GM12874 (cell line): ENCODE data around the gene MTUS2.

Experiments used
- CTCF ChIP-seq: IDR thresholded peaks from 2 replicates; pipeline ENCODE4 v1.5.1; 2011; ENCODE audit warnings: low read depth, mild to moderate bottlenecking, control low read depth, low read length, moderate library complexity; ENCODE audit not compliant: insufficient read depth

Gene MTUS2

GRCh38 chr13:28872427-28873176, 52.5 kb downstream of the MTUS2 start:
- no peak for TF ChIP-seq CTCF

GRCh38 chr13:28875846-28876615, 55.9 kb downstream of the MTUS2 start:
- no peak for TF ChIP-seq CTCF

- no peak for TF ChIP-seq CTCF
Observed at GRCh38 chr13:28877408-28877807, 57.3 kb downstream of the MTUS2 start.

GRCh38 chr13:28885181-28885580, 65.0 kb downstream of the MTUS2 start:
- TF ChIP-seq CTCF, result no peak

GRCh38 chr13:28889086-28889732, 69.1 kb downstream of the MTUS2 start:
- no peak for TF ChIP-seq CTCF

GRCh38 chr13:28890712-28891111, 70.6 kb downstream of the MTUS2 start:
- no peak for TF ChIP-seq CTCF

GRCh38 chr13:28918030-28918429, 97.9 kb downstream of the MTUS2 start:
- no peak for TF ChIP-seq CTCF
